ENCODE results near the gene MARCHF4. TPM values are rescaled to one million over a fixed set of nuclear protein-coding genes. Genes with fewer than 3 reads are reported as not detected.

Gene MARCHF4
- total RNA-seq, 1 experiment from 2014 or later: not detected

DNA sequence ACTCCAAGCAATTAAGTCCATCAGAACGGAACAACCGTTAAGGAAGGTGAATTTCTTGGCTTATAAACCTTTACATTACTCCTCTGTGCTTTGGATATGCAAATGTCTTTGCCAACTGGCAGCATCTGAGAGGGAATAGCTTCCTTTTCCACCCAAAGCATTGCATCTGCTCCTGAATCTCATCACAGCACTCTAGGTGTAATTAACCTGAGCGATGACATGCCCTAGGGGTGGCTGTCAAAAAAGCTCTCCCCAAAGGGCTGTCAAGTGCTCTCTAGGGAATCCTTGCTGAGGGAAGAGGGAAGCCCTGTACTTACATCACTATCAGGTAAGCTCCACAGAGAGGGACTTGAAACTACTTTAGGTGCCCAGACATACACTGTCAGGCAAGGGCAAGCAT lies 34.5 kb upstream of the MARCHF4 start:
- intact Hi-C loops (cut with micrococcal nuclease): no loop called here
- Histone ChIP-seq H3K27ac (ENCODE audit: low read depth, low read length) (no peak overlapping the region), H3K9me2 (ENCODE audit: insufficient read depth) (no peaks in the 10 kb centered on the region), H3K27me3 (ENCODE audit: insufficient read depth, low read length) (peaks cover 20% of the 10 kb centered on the region), H4K20me1 (ENCODE audit: insufficient read depth) (no peaks in the 10 kb centered on the region), H2AFZ (ENCODE audit: low read depth, low read length, poor library complexity, severe bottlenecking) (no peak overlapping the region), H3K4me3 (replicated peaks in 1 of 2; ENCODE audit: low read depth in 1 of 2, low read length in 2 of 2) (no peak overlapping the region), H3K9me3 (ENCODE audit: control insufficient read depth in 1 of 2, insufficient read depth in 1 of 2, low read depth in 1 of 2, low read length in 2 of 2) (no peaks in the 10 kb centered on the region), H3K79me2 (ENCODE audit: insufficient read depth, low read length) (no peaks in the 10 kb centered on the region), H3K9ac (ENCODE audit: low read length) (no peak overlapping the region), H3K4me1 (ENCODE audit: control insufficient read depth in 1 of 2, insufficient read depth in 2 of 2, low read length in 2 of 2) (peaks cover 0 to 5% of the 10 kb centered on the region in 2 experiments; a peak in 2 of 4 replicates), H3K4me2 (ENCODE audit: low read length) (no peak overlapping the region), H3K36me3 (ENCODE audit: control insufficient read depth in 1 of 2, insufficient read depth in 2 of 2, low read length in 2 of 2) (no peaks in the 10 kb centered on the region)
- ChIA-PET POLR2A (no interaction called here), CTCF (no interaction called here), RAD21 (ENCODE audit: low non-redundant PET in 1 of 2, low total read pairs in 2 of 2, uncharacterized antibody in 2 of 2, unreplicated experiment in 2 of 2) (no interaction called here)
- ATAC-seq (no peak), DNase-seq (ENCODE audit: low read depth, low spot score) (no peak)
- TF ChIP-seq JUND (IDR thresholded peaks at IDR 0.05) (no peak), ZNF274 (IDR thresholded peaks at IDR 0.05; ENCODE audit: low read depth, low read length) (no peak), ELF1 (IDR thresholded peaks at IDR 0.05; ENCODE audit: borderline replicate concordance, low read depth) (no peak), EZH2phosphoT487 (IDR thresholded peaks at IDR 0.05; ENCODE audit: borderline replicate concordance) (no peak), POLR2A (IDR thresholded peaks at IDR 0.05; ENCODE audit: borderline replicate concordance, extremely low read depth, insufficient read depth, insufficient read length) (no peak), RAD21 (IDR thresholded peaks at IDR 0.05; ENCODE audit: low read depth) (no peak)
- BruUV-seq (replicated peaks): no TSS peak

DNA sequence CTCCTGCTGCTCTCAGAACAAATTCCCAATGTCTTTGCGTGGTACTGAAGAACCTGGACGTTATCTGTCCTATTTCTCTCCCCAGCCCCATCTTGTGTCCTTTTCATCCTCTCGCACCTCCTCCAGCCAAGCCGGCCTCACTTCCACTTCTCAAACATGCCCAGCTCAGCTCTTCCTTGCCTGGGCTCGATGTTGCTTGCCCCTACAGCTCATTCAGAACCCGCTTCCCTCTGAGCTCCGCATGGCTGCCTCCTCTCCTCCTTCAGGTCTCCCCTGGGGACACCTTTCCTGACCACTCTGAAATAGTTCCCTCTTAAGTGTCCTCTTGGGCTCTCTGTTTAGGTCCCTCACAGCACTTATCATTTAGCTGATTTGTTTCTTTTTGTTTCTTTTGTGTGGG lies 33.3 kb upstream of the MARCHF4 start:
- H3K4me1 ChIP-seq (ENCODE audit: control insufficient read depth in 1 of 2, insufficient read depth in 2 of 2, low read length in 2 of 2): no peaks in the 10 kb centered on the region
- peaks cover 20% of the 10 kb centered on the region for H3K27me3 ChIP-seq (ENCODE audit: insufficient read depth, low read length)
- no peak overlapping the region for H3K9ac ChIP-seq (ENCODE audit: low read length)
- no peaks in the 10 kb centered on the region for H4K20me1 ChIP-seq (ENCODE audit: insufficient read depth)
- no peaks in the 10 kb centered on the region for H3K9me3 ChIP-seq (ENCODE audit: control insufficient read depth in 1 of 2, insufficient read depth in 1 of 2, low read depth in 1 of 2, low read length in 2 of 2)
- no peak overlapping the region for H3K4me3 ChIP-seq (replicated peaks in 1 of 2; ENCODE audit: low read depth in 1 of 2, low read length in 2 of 2)
- BruUV-seq (replicated peaks): no TSS peak
- DNase-seq (ENCODE audit: low read depth, low spot score) (no peak), ATAC-seq (no peak)
- ChIA-PET RAD21 (ENCODE audit: low non-redundant PET in 1 of 2, low total read pairs in 2 of 2, uncharacterized antibody in 2 of 2, unreplicated experiment in 2 of 2) (no interaction called here), POLR2A (no interaction called here), CTCF (interaction anchor here (2.5 kb wide), 1 partner anchor 183 kb away, joined by 13 read pairs; no protein-coding TSS in a partner anchor)
- intact Hi-C loops (cut with micrococcal nuclease): loop anchor here (2.0 kb wide), 1 partner anchor 183 kb away; no protein-coding TSS in a partner anchor
- no peak overlapping the region for H2AFZ ChIP-seq (ENCODE audit: low read depth, low read length, poor library complexity, severe bottlenecking)
- H3K4me2 ChIP-seq (ENCODE audit: low read length): no peak overlapping the region
- no peaks in the 10 kb centered on the region for H3K36me3 ChIP-seq (ENCODE audit: control insufficient read depth in 1 of 2, insufficient read depth in 2 of 2, low read length in 2 of 2)
- H3K27ac ChIP-seq (ENCODE audit: low read depth, low read length): no peak overlapping the region
- H3K9me2 ChIP-seq (ENCODE audit: insufficient read depth): no peaks in the 10 kb centered on the region
- no peak for TF ChIP-seq YY1 (IDR thresholded peaks at IDR 0.05; ENCODE audit: extremely low read depth, insufficient replicate concordance, low read depth, low read length)
- no peak for TF ChIP-seq RAD21 (IDR thresholded peaks at IDR 0.05; ENCODE audit: low read depth)
- no peak for TF ChIP-seq EZH2phosphoT487 (IDR thresholded peaks at IDR 0.05; ENCODE audit: borderline replicate concordance)
- H3K79me2 ChIP-seq (ENCODE audit: insufficient read depth, low read length): no peaks in the 10 kb centered on the region

Measured in HCT116 (cell line).